Tibial artery (tissue), 4 donors: Measurements from ENCODE around the gene SLC35G6.

Experiments used
- DNase-seq, 2 donors: peaks; one replicate each; pipeline ENCODE4 v3.0.0-alpha.2; 2019
- H3K27ac ChIP-seq, 2 donors: fragments of 200-600 bp; sonication (generic) in 1 of 2; 1 replicate in 1 of 2; 2 replicates in 1 of 2; pipeline ENCODE4 v1.5.1; 2018 to 2019; ENCODE audit warnings: mild to moderate bottlenecking in 1 of 2
- H3K27me3 ChIP-seq, 2 donors: fragments of 200-600 bp; sonication (generic) in 1 of 2; one replicate each; pipeline versions ENCODE4 v1.5.1 to v1.6.0; 2016 to 2019
- H3K36me3 ChIP-seq, 3 donors: fragments of 200-600 bp; sonication (generic) in 2 of 3; one replicate each; pipeline ENCODE4 v1.5.1; 2016 to 2019; ENCODE audit warnings: mild to moderate bottlenecking in 2 of 3
- H3K4me1 ChIP-seq, 4 donors: fragments of 200-600 bp; sonication (generic) in 2 of 4; 1 replicate in 3 of 4; 2 replicates in 1 of 4; pipeline ENCODE4 v1.5.1; 2016 to 2019
- H3K4me3 ChIP-seq, 2 donors: fragments of 200-600 bp; sonication (generic) in 1 of 2; 1 replicate in 1 of 2; 2 replicates in 1 of 2; pipeline ENCODE4 v1.5.1; 2018 to 2019; ENCODE audit warnings: mild to moderate bottlenecking in 2 of 2
- H3K9me3 ChIP-seq, 3 donors: fragments of 200-600 bp; sonication (generic) in 1 of 3; one replicate each; pipeline ENCODE4 v1.5.1; 2016 to 2019
- CTCF ChIP-seq, 2 experiments: fragments of 200-600 bp in 1 of 2; fragments of 450-650 bp in 1 of 2; IDR thresholded peaks; one replicate each; pipeline ENCODE4 v1.5.1; 2017 to 2019; ENCODE audit warnings: antibody characterized with exemption in 2 of 2, mild to moderate bottlenecking in 1 of 2, moderate library complexity in 1 of 2
- intact Hi-C: fragments of 100-400 bp; cut with DNase I; formaldehyde crosslinking; loops from one replicate; pipeline ENCODE4 v1.15.0; 2023; ENCODE audit warnings: low total_unique reads

The SLC35G6 gene

GRCh38 chr17:7448461-7448860 is 32.8 kb upstream of the SLC35G6 start:
- intact Hi-C loops: no loop called here
- H3K9me3 ChIP-seq: no peaks in the 10 kb centered on the region
- no peak for TF ChIP-seq CTCF (IDR thresholded peaks at IDR 0.05)
- no peak overlapping the region for H3K27ac ChIP-seq
- no peak overlapping the region for H3K4me3 ChIP-seq
- no peak for DNase-seq
- H3K27me3 ChIP-seq: peaks cover 2 to 31% of the 10 kb centered on the region in 2 donors
- H3K4me1 ChIP-seq: peaks cover 5 to 26% (median 16%) of the 10 kb centered on the region in 4 donors
- H3K36me3 ChIP-seq: no peaks in the 10 kb centered on the region

- no peak for DNase-seq
- Histone ChIP-seq H3K36me3 (peaks cover 20 to 34% (median 29%) of the 10 kb centered on the region in 3 donors), H3K27ac (peak overlapping the region in 1 of 2 donors; percentile 4), H3K4me3 (no peak overlapping the region), H3K9me3 (no peaks in the 10 kb centered on the region), H3K4me1 (peaks cover 0 to 13% (median 7%) of the 10 kb centered on the region in 4 donors), H3K27me3 (no peaks in the 10 kb centered on the region)
- TF ChIP-seq CTCF (IDR thresholded peaks at IDR 0.05): no peak
- intact Hi-C loops: no loop called here
Observed at GRCh38 chr17:7459961-7460545, 21.2 kb upstream of the SLC35G6 start.

GRCh38 chr17:7460850-7461660 is 20.2 kb upstream of the SLC35G6 start:
- H3K27ac ChIP-seq: peak overlapping the region in 1 of 2 donors; percentile 4
- H3K36me3 ChIP-seq: peaks cover 30 to 44% (median 37%) of the 10 kb centered on the region in 3 donors
- no peaks in the 10 kb centered on the region for H3K27me3 ChIP-seq
- H3K9me3 ChIP-seq: no peaks in the 10 kb centered on the region
- no peak for TF ChIP-seq CTCF (IDR thresholded peaks at IDR 0.05)
- intact Hi-C loops: no loop called here
- peaks cover 0 to 14% (median 10%) of the 10 kb centered on the region in 4 donors for H3K4me1 ChIP-seq
- no peak for DNase-seq
- H3K4me3 ChIP-seq: no peak overlapping the region

- H3K36me3 ChIP-seq: peaks cover 31 to 56% (median 44%) of the 10 kb centered on the region in 3 donors
- peak in 1 of 2 donors; percentile 69 for DNase-seq
- no peak overlapping the region for H3K27ac ChIP-seq
Observed at GRCh38 chr17:7462474-7463371, 18.5 kb upstream of the SLC35G6 start.

More at GRCh38 chr17:7462474-7463371, 18.5 kb upstream of the SLC35G6 start:
- intact Hi-C loops: no loop called here
- no peak for TF ChIP-seq CTCF (IDR thresholded peaks at IDR 0.05)
- H3K9me3 ChIP-seq: no peaks in the 10 kb centered on the region
- H3K27me3 ChIP-seq: no peaks in the 10 kb centered on the region
- peaks cover 7 to 19% (median 18%) of the 10 kb centered on the region in 4 donors for H3K4me1 ChIP-seq
- no peak overlapping the region for H3K4me3 ChIP-seq
